Endometrial microvascular endothelial cells (primary cell): ENCODE measurements around the gene SUV39H2. TPM values are rescaled to one million over a fixed set of nuclear protein-coding genes. Genes with fewer than 3 reads are reported as not detected.
"Not testable (repeated sequence)": the region's sequence is repeated elsewhere in the genome, so short reads cannot be mapped to it uniquely, and the experiment has no call there.

ENCODE experiments used
- in situ Hi-C: cut with HindIII; loops from 2 replicates; pipeline ENCODE4 v1.10.0; 2017; ENCODE audit warnings: low sequenced_read_pairs, low pct_unique_long_range_greater_than_20kb; ENCODE audit errors: inconsistent ontology term
- total RNA-seq: library from RNA; depleted of rRNA; stranded (reverse); fragments of >200 nt; gene quantifications from one replicate; pipeline ENCODE4 v1.2.3, GENCODE V29; 2015; ENCODE audit errors: inconsistent ontology term

Gene SUV39H2
- total RNA-seq, 1 donor from 2014 or later = 29.3 TPM

DNA sequence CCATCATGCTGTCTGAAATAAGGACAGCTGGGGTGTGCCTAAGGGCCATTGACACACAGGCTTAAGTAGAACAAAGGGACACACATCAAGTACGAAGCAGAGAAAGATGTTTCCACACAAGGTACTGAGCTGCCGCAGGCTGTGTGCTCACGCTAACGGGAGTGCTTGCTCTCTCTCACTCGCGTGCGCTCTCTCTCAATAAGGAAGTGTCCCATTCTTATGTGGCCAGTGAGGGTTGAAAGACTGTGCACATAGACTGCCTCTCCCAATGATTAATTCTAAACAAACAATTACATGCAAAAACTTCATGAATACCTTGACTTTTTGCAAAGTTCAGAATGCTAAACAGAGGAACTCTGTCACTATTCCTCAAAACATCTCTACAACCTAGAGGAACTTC lies 45.3 kb downstream of the SUV39H2 start:
- in situ Hi-C loops = no loop called here

DNA sequence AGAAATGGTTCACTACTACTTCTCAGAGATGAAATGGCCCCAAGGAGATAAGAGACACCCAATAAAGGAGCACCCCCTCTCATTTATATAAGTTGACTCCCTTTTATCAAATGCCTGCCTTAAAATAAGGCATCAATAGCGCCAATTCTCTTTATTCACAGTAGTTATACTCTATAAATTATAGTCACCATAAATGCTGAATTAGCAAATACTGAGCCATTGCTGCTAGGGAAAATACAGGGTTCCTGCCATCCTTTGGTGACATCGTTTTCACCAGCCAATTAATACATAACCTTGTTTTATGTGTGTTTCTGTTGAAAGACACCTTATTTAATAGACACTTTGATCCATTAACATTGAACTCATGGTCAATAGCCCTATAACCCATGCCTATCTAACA lies 46.6 kb downstream of the SUV39H2 start:
- in situ Hi-C loops = no loop called here

DNA sequence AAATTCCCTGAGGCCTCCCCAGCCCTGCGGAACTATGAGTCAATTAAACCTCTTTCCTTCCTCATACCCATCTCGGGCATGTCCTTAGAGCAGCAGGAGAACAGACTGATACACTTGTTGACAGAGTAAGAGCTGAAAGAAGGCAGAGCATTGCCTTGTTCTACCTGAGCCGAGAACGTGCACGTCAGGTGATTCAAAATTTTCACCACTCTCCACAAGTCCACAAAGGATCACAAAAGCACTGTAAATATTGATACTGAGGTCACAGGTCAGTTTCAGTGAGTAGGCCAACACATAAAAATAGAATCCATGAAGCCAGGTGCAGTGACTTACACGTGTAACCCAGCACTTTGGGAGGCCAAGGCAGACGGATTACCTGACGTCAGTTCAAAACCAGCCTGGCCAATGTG lies 47.4 kb downstream of the SUV39H2 start:
- in situ Hi-C loops = no loop called here

DNA sequence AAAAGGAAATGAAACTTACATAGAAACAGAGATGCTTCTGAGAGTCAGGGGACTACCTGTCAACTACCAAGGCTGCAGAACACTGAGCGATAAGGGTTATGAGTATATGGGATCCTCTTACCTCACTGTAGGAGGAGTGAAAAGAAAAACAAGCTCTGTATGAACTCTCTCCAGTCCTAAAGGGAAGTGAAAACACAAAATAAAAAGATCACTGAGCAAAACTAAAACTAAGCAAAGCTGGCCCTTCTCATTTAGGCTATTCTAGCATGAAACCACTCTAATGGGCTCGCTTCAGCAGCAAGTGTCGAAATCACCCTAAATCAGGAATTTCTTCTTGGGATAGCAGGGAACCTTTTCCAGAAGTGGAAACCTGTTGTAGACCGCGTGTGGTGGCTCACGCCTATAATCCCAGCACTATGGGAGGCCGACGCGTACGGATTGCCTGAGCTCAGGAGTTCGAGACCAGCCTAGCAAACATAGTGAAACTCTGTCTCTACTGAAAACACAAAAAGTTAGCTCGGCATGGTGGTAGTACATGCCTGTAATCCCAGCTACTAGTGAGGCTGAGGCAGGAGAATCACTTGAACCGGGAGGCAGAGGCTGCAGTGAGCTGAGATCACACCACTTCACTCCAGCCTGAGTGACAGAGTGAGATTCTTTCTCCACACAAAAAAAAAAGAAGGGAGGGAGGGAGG lies 48.2 kb downstream of the SUV39H2 start:
- in situ Hi-C loops = no loop called here

DNA sequence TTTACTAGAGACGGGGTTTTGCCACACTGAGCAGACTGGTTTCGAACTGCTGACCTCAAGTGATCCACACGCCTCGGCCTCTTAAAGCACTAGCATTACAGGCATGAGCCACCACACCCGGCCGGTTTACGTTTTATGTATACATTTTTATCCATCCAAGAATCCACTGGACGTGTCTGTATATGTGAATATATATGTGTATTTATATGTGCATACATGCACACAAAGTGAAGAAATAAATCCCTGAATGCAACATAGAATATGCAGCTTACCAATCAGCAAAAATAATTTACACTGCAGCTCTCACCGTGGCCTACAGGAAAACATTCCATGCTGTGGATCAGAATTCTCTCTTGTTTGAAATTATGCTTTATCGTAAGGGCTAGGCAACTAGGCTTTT lies 51.9 kb downstream of the SUV39H2 start:
- in situ Hi-C loops = no loop called here

DNA sequence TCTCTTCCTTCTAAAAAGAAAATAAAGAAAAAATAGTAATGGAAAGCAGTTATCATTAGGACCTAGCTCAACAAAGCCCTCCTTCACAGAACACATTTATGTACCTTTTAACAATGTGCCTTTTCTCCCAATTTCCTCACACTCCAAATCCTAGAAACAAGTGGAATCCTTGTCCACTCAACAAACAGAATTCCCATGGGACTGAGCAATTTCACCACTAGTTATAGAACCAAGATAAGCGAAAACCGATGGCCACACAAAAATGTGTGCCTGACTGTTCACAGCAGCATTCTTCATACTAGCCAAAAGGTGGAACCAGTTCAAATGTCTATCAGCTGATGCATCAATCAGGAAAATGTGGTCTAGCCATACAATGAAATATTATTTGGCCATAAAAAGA lies 57.9 kb downstream of the SUV39H2 start:
- in situ Hi-C loops = no loop called here

DNA sequence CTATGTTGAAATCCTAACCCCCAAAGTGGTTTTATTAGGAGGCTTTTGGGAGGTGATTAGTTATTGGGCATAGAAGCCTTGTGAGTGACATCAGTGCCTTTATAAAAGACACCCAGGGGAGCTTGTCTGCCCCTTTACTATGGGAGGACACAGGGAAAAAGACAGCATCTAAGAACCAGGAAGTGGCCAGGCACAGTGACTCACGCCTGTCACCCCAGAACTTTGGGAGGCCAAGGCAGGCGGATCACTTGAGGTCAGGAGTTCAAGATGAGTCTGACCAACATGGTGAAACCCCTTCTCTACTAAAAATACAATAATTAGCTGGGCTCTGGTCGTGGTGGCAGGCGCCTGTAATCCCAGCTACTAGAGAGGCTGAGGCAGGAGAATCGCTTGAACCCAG lies 60.3 kb downstream of the SUV39H2 start:
- in situ Hi-C loops = not testable (repeated sequence)

DNA sequence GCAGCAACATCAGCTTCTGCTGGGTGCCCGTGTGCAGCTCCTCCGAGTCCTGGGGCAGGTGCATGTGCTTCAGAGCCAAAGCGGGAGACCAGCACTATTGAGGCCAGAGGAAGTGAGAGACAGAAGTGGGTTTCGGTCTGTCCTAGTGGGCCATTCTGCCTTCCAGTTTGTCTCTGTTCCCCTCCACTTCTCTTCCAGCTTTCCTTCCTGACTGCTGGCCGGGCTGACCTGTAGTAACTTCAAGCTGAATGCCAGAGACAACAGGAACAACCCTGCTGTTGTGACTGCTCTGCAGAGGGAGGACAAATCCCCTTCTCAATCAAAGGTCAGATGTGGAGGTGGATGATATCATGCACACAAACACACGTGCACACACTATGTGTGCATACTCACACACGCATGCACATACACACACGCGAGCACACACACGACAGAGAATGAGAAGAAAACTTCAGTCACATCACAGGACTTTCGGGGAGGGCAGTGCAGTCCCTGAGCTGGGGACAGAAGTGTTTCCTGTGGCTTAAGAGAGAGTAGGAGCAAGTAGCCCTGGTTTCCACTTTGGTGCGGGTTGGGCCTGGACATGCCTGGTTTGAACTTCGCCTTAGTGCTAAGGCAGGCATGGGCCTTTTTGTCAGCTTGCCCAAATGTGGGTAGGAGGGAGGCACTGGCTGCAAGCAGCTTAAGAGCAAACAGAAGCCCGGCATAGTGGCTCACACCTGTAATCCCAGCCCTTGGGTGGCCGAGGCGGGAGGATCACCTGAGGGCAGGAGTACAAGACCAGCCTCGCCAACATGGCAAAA lies 63.7 kb downstream of the SUV39H2 start:
- in situ Hi-C loops = not testable (repeated sequence)

DNA sequence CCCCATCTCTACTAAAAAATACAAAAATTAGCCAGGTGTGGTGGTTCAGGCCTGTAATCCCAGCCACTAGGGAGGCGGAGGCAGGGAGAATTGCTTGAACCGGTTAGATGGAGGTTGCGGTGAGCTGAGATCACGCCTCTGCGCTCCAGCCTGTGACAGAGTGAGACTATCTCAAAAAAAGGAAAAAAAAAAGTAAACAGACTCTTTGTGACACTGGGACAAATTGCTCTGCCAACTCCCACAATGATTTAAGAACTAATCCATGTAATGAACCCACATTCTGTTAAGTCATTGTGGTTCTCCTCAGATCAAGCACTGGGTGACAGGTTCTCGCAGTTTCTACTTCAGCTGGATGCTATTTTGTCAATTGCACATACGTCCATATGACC lies 64.3 kb downstream of the SUV39H2 start:
- in situ Hi-C loops = not testable (repeated sequence)

DNA sequence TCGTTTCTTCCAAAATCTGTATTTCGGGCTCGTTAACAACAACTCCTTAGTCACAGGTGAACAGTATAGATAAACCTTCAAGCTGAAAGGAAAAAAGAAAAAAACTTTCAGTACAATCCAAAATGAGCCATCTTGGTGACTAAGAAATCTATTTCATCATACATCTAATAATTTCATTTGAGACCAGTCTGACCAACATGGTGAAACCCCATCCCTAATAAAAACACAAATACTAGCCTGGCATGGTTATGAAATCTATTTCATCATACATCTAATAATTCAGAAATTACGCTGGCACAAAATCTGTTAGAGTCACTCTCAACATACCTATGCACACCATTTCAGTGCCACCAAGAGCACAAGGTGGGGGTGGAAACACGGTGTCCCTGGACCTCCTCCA lies 66.4 kb downstream of the SUV39H2 start:
- in situ Hi-C loops = no loop called here

DNA sequence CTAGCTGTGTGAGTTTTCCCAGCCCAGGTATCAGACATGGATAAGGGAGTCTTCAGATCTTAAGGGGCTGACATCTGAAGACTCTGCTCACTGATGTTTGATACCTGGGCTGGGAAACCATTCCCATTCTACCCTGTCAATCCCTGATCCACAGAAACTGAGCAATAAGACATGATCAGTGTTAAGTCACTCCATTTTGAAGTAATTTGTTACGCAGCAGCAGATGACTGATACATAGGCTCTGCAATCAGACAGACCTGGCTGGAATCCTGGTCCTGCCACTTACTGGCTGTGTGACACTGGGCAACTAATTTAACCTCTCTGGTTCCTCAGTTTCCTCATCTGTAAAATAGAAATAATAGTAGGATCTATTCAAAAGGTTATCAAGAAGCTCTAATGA lies 68.6 kb downstream of the SUV39H2 start:
- in situ Hi-C loops = no loop called here

DNA sequence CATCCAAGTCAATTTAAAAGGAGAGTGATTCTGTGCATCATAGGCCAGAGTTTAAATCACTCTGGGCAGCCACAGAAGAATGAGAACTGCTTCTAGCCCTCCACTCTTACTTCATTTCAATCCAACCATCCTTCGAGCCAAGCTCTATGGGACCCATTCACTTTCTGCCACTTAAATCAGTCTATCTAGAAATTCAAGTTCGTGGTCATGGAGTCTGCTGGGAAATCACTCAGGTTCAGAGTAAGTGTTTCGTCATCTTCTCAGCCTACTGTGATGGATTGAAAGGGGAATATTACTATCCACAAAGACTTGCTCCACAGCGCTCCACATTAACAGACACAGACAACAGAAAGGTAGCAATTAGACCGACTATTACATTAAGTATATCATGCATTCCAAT lies 70.6 kb downstream of the SUV39H2 start:
- in situ Hi-C loops = no loop called here

DNA sequence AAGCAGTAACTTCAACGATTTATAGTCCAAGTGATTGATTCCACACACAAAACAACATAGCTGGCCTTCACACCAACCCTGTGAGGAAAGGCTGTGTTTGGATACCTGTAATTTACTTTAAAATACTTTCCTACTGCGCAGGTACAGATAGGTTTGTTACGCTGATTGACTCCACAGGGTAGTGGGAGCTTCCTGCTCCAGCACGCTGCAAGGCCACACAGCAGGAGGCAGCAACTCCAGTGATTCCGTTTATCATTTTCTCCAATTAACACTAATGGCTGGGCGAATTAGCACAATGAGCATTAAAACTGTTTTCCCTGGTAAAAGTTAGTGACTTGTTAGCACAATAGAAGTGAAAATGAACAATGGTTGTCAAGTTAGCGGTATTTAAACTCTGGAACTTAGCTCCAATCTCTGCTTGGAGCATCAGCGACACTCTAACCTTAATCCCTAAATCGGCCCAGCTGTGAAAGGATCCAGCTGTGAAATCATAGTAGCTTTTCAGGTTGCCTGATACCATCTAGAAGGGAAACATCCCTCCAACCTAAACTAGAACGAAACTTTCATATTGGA lies 74.3 kb downstream of the SUV39H2 start:
- in situ Hi-C loops = no loop called here

DNA sequence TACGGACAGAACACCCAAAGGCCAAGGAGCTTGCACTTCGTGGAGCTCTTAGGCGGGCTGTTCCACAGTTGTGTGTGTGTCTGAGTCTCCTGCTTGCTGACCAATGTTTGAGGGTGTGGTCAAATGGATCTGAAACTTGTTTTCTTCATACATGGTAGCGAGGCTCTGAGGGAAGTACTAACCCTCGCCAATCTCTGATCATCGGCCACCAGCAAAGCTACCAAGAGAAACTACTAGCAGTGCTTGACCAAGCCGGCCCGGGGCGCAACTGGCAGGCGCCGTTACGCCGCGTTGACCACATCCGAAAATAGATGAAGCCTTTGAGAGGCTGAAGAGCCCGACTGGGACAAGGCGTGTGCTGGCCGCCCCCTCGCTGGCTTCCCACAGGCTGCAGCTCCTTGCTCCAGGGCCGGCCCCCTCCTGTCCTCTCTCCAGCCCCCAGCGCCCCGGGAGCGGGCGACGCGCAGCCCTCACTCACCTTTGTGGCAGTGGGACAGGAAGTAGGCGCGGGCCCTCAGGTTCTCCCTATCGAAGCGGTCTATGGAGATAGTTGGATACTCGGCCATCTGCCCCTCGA lies 74.8 kb downstream of the SUV39H2 start:
- in situ Hi-C loops = no loop called here

Other genes starting within 250 kb of the SUV39H2 start
- 77.7 TPM for gene FAM107B, start 104.0 kb upstream of the SUV39H2 start, total RNA-seq
- gene CDNF, start 40.8 kb upstream of the SUV39H2 start, total RNA-seq = not detected
- gene HSPA14, start 40.6 kb upstream of the SUV39H2 start, total RNA-seq = 18.9 TPM
- 13.9 TPM for gene MSANTD7, start 40.6 kb upstream of the SUV39H2 start, total RNA-seq
- 5.7 TPM for gene DCLRE1C, start 75.2 kb downstream of the SUV39H2 start, total RNA-seq
- not detected for gene MEIG1, start 80.5 kb downstream of the SUV39H2 start, total RNA-seq
- gene OLAH, start 165.1 kb downstream of the SUV39H2 start, total RNA-seq = not detected
- gene ACBD7, start 209.9 kb downstream of the SUV39H2 start, total RNA-seq = 6.5 TPM
- 6.2 TPM for gene RPP38, start 218.5 kb downstream of the SUV39H2 start, total RNA-seq